IPS-18a (cell line): ENCODE data around the gene PTPN14.
A peak's percentile ranks its signal among the peaks of the same experiment; 100 is the strongest.
"Not testable (repeated sequence)": the region's sequence is repeated elsewhere in the genome, so short reads cannot be mapped to it uniquely, and the experiment has no call there.

Experiments
- H3K27ac ChIP-seq: one replicate; pipeline ENCODE4 v1.5.1; 2013; ENCODE audit warnings: low read length
- H3K27me3 ChIP-seq: one replicate; pipeline ENCODE4 v1.6.1; 2013; ENCODE audit warnings: mild to moderate bottlenecking, low read length; ENCODE audit not compliant: control insufficient read depth, insufficient read depth
- H3K36me3 ChIP-seq: one replicate; pipeline ENCODE4 v1.6.1; 2013; ENCODE audit warnings: low read depth, low read length; ENCODE audit not compliant: control insufficient read depth
- H3K4me1 ChIP-seq: one replicate; pipeline ENCODE4 v1.6.1; 2013; ENCODE audit warnings: low read depth, low read length; ENCODE audit not compliant: control insufficient read depth
- H3K4me3 ChIP-seq: one replicate; pipeline ENCODE4 v1.5.1; 2013; ENCODE audit warnings: low read length
- H3K9ac ChIP-seq: one replicate; pipeline ENCODE4 v1.6.1; 2013; ENCODE audit warnings: mild to moderate bottlenecking, low read length, moderate library complexity
- H3K9me3 ChIP-seq: one replicate; pipeline ENCODE4 v1.6.1; 2013; ENCODE audit warnings: low read depth, low read length; ENCODE audit not compliant: control insufficient read depth

Gene PTPN14

GRCh38 chr1:214503553-214503952 is 47.8 kb downstream of the PTPN14 start:
- H3K27ac ChIP-seq, result no peak overlapping the region
- H3K4me1 ChIP-seq, result peaks cover 32% of the 10 kb centered on the region
- no peaks in the 10 kb centered on the region for H3K9me3 ChIP-seq
- no peaks in the 10 kb centered on the region for H3K27me3 ChIP-seq
- H3K4me3 ChIP-seq, result no peak overlapping the region
- H3K36me3 ChIP-seq, result no peaks in the 10 kb centered on the region
- no peak overlapping the region for H3K9ac ChIP-seq

- Histone ChIP-seq H3K27ac (peak overlapping the region; percentile 27), H3K4me1 (peaks cover 20% of the 10 kb centered on the region), H3K36me3 (no peaks in the 10 kb centered on the region), H3K27me3 (no peaks in the 10 kb centered on the region), H3K4me3 (no peak overlapping the region), H3K9ac (no peak overlapping the region), H3K9me3 (no peaks in the 10 kb centered on the region)
These were observed 50.9 kb downstream of the PTPN14 start for GRCh38 chr1:214500340-214501055.

DNA sequence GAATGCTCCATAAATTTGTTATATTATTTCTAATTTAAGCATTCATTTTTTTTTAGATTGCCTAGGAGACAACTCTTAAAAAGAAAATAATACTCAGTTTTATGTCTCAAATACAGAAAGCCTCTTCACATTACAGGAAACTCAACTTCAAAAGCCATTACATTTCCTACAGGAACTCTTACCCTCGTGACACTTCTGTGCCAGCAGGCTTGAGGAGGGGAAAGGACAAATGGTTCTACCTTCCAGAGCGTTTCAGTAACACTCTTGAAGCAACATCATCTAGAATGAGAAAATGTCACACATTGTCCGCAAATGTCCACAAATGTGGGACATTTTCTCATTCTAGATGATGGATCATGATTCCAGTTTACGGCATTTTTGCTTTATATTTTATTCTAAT is 51.7 kb downstream of the PTPN14 start:
- Histone ChIP-seq H3K4me1 (peaks cover 14% of the 10 kb centered on the region), H3K9ac (no peak overlapping the region), H3K9me3 (no peaks in the 10 kb centered on the region), H3K27me3 (no peaks in the 10 kb centered on the region), H3K36me3 (no peaks in the 10 kb centered on the region), H3K4me3 (no peak overlapping the region), H3K27ac (no peak overlapping the region)

GRCh38 chr1:214498021-214498420 is 53.4 kb downstream of the PTPN14 start:
- peaks cover 19% of the 10 kb centered on the region for H3K4me1 ChIP-seq
- H3K27ac ChIP-seq, result no peak overlapping the region
- no peaks in the 10 kb centered on the region for H3K36me3 ChIP-seq
- H3K4me3 ChIP-seq, result no peak overlapping the region
- no peaks in the 10 kb centered on the region for H3K27me3 ChIP-seq
- H3K9ac ChIP-seq, result no peak overlapping the region
- H3K9me3 ChIP-seq, result no peaks in the 10 kb centered on the region

- Histone ChIP-seq H3K27me3 (no peaks in the 10 kb centered on the region), H3K27ac (no peak overlapping the region), H3K4me1 (peaks cover 19% of the 10 kb centered on the region), H3K36me3 (no peaks in the 10 kb centered on the region), H3K9me3 (no peaks in the 10 kb centered on the region), H3K4me3 (no peak overlapping the region), H3K9ac (no peak overlapping the region)
These were observed 55.3 kb downstream of the PTPN14 start for GRCh38 chr1:214496126-214496525.

DNA sequence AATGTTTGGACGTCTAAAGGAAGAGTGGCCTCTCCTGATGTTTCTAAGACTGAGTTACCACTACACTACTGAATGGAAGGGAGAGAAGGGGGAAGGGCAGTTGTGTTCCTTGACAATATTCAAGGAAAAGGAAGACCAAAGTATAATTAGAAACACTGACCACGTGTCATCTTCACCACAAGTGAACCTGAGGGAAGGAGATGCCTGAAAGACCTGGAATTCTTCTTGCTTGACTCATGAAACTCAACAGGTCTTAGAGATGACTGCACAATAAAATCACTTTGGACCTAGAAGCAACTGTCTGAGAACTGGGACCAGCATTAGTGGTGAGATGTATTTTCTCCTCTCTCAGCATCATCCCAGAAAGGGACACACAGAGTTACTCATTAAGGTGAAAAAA is 56.7 kb downstream of the PTPN14 start:
- no peaks in the 10 kb centered on the region for H3K9me3 ChIP-seq
- H3K9ac ChIP-seq, result no peak overlapping the region
- no peaks in the 10 kb centered on the region for H3K27me3 ChIP-seq
- H3K27ac ChIP-seq, result no peak overlapping the region
- peaks cover 11% of the 10 kb centered on the region for H3K4me1 ChIP-seq
- H3K4me3 ChIP-seq, result no peak overlapping the region
- H3K36me3 ChIP-seq, result no peaks in the 10 kb centered on the region

DNA sequence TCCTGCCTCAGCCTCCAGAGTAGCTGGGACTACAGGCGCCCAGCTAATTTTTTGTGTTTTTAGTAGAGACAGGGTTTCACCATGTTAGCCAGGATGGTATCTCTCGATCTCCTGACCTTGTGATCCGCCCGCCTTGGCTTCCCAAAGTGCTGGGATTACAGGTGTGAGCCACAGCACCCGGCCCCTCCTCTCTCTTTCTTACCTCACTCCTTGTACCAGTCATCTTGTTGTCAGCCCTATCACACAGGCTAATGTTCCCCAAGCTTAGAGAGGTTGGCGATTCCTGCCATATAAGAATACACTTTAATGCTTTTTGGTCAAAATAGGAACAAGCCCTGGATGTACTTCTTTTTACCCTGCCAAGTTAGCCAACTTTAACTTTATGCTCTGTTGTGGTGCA is 57.2 kb downstream of the PTPN14 start:
- not testable (repeated sequence) for H3K4me3 ChIP-seq, H3K9ac ChIP-seq, H3K9me3 ChIP-seq, H3K36me3 ChIP-seq, H3K27ac ChIP-seq, H3K27me3 ChIP-seq
- H3K4me1 ChIP-seq, result peaks cover 11% of the 10 kb centered on the region

- no peaks in the 10 kb centered on the region for H3K27me3 ChIP-seq
- no peaks in the 10 kb centered on the region for H3K36me3 ChIP-seq
- no peak overlapping the region for H3K9ac ChIP-seq
- peaks cover 11% of the 10 kb centered on the region for H3K4me1 ChIP-seq
- H3K9me3 ChIP-seq, result no peaks in the 10 kb centered on the region
- H3K27ac ChIP-seq, result no peak overlapping the region
- no peak overlapping the region for H3K4me3 ChIP-seq
These were observed 58.1 kb downstream of the PTPN14 start for GRCh38 chr1:214493126-214493796.

DNA sequence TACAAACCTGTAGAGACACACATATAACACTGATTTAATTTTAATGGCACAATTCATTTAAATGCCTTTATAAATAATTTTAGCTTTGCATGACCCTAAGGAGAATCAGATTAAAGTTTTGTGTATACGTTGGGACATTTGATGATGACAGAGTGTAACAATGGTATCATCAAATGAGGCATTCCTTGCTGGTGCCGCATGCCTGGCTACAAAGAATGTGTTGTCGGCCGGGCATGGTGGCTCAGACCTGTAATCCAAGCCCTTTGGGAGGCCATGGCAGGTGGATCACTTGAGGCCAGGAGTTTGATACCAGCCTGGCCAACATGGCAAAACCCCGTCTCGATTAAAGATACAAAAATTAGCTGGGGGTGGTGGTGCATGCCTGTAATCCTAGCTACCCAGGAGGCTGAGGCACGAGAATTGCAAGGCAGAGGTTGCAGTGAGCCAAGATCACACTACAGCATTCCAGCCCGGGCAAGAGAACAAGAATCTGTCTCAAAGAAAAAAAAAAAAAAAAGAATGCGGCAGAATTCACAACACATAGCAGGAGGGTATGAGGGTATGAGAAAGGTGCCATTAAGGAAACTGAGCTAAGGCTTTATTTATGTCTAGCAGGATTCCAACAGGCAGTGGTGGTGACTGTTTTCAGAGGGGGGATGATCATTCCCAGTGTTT is 58.9 kb downstream of the PTPN14 start:
- Histone ChIP-seq H3K36me3 (no peaks in the 10 kb centered on the region), H3K4me1 (peaks cover 10% of the 10 kb centered on the region), H3K27ac (no peak overlapping the region), H3K9me3 (no peaks in the 10 kb centered on the region), H3K4me3 (no peak overlapping the region), H3K27me3 (no peaks in the 10 kb centered on the region), H3K9ac (no peak overlapping the region)

DNA sequence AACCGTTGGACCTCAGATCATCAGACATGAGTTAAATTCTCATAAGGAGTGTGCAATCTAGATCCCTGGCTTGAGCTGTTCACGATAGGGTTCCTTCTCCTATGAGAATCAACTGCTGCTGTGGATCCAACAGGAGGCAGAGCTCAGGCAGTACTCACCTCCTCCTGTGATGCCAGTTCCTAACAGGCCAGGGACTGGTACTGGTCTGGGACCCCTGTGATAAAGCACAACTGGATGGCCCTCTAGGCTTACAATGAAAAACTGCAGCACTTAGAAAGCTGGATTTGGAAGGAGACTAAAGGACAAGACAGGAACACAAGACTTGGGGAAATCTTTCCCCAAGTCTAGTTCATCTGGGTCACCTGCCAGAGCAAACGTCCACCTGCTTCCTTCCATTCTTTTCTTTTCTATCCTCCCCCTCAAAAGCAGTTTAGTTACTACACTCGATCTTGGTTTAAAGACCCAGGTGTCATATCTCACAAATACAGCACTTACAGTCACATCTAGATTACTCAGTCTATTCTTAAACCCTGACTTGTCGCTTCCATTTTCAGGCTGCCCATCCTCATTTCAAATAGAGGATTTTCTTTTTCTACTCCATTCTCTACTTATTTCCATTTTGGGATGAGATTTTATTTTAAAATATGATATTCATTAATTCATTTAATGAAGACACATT is 59.8 kb downstream of the PTPN14 start:
- Histone ChIP-seq H3K27ac (no peak overlapping the region), H3K9me3 (no peaks in the 10 kb centered on the region), H3K9ac (no peak overlapping the region), H3K36me3 (no peaks in the 10 kb centered on the region), H3K4me3 (no peak overlapping the region), H3K4me1 (peaks cover 8% of the 10 kb centered on the region), H3K27me3 (no peaks in the 10 kb centered on the region)

GRCh38 chr1:214485151-214485550 is 66.3 kb downstream of the PTPN14 start:
- no peaks in the 10 kb centered on the region for H3K27me3 ChIP-seq
- no peak overlapping the region for H3K9ac ChIP-seq
- no peaks in the 10 kb centered on the region for H3K9me3 ChIP-seq
- no peak overlapping the region for H3K27ac ChIP-seq
- peaks cover 27% of the 10 kb centered on the region for H3K4me1 ChIP-seq
- no peak overlapping the region for H3K4me3 ChIP-seq
- H3K36me3 ChIP-seq, result no peaks in the 10 kb centered on the region
